Endothelial cell of umbilical vein (primary cell): ENCODE measurements around the gene AUTS2. TPM values are rescaled to one million over a fixed set of nuclear protein-coding genes. Genes with fewer than 3 reads are reported as not detected.

ENCODE experiments used
- BruUV-seq: library from RNA; stranded (reverse); fragments of 400-500 nt; replicated peaks from 2 replicates; lab custom pipeline; 2021; lab: Mats Ljungman, UMichigan
- CTCF ChIA-PET: fragments of 300-600, 350-600 bp; sonication (Branson Sonifier 250); formaldehyde crosslinking; loops from one replicate; lab custom pipeline; 2021; ENCODE audit warnings: antibody characterized with exemption, inconsistent platforms; lab: Charles Lee
- POLR2A ChIA-PET: fragments of 300-600, 350-600 bp; sonication (Branson Sonifier 250); formaldehyde crosslinking; loops from one replicate; lab custom pipeline; 2021; ENCODE audit warnings: antibody characterized with exemption, inconsistent platforms; lab: Charles Lee
- DNase-seq: peaks from one replicate; pipeline ENCODE4 v3.0.0-alpha.2; 2011; ENCODE audit warnings: low read depth, low spot score
- FAIRE-seq: peaks from 2 replicates; lab custom pipeline; 2011; peaks lifted over from hg19 to GRCh38; lab: Jason Lieb, UNC
- H2AFZ ChIP-seq: 2 replicates; pipeline ENCODE4 v1.6.0; 2012; ENCODE audit warnings: low read depth, low read length, control low read depth, inconsistent platforms
- H3K27ac ChIP-seq: 2 replicates; pipeline ENCODE4 v1.5.1; 2011; ENCODE audit warnings: low read depth, mild to moderate bottlenecking, control low read depth, low read length, moderate library complexity; ENCODE audit not compliant: insufficient read depth
- H3K27me3 ChIP-seq, 2 experiments: 2 replicates each; pipeline versions ENCODE4 v1.6.0 to v1.6.1; 2011; ENCODE audit warnings: low read length in 2 of 2, mixed read lengths in 1 of 2; ENCODE audit not compliant: control insufficient read depth in 2 of 2, insufficient read depth in 2 of 2
- H3K36me3 ChIP-seq, 2 experiments: 2 replicates in 1 of 2; 3 replicates in 1 of 2; pipeline ENCODE4 v1.5.1; 2011; ENCODE audit warnings: low read length in 2 of 2, mild to moderate bottlenecking in 1 of 2, moderate library complexity in 1 of 2; ENCODE audit not compliant: control insufficient read depth in 2 of 2, insufficient read depth in 2 of 2; ENCODE audit errors: extremely low read depth in 1 of 2
- H3K4me1 ChIP-seq: 3 replicates; pipeline ENCODE4 v1.5.1; 2011; ENCODE audit warnings: mild to moderate bottlenecking, low read length; ENCODE audit not compliant: control insufficient read depth, insufficient read depth; ENCODE audit errors: extremely low read depth
- H3K4me2 ChIP-seq: 2 replicates; pipeline ENCODE4 v1.6.1; 2011; ENCODE audit warnings: low read length, control low read depth, mixed read lengths; ENCODE audit not compliant: insufficient read depth
- H3K4me3 ChIP-seq, 3 experiments: fragments of 200-600 bp in 1 of 3; sonication (generic), shearing (Covaris generic) in 1 of 3; replicated peaks in 1 of 3; 2 replicates each; pipeline ENCODE4 v1.5.1; 2011 to 2016; ENCODE audit warnings: control low read depth in 3 of 3, low read length in 3 of 3, mild to moderate bottlenecking in 2 of 3, inconsistent platforms in 1 of 3, low read depth in 1 of 3, moderate library complexity in 1 of 3; ENCODE audit not compliant: insufficient read depth in 1 of 3
- H3K79me2 ChIP-seq: 2 replicates; pipeline ENCODE4 v1.6.0; 2012; ENCODE audit warnings: low read length, inconsistent platforms; ENCODE audit not compliant: control insufficient read depth, insufficient read depth
- H3K9ac ChIP-seq: replicated peaks from 2 replicates; pipeline ENCODE3; 2011; ENCODE audit warnings: low read length, control low read depth; ENCODE audit not compliant: insufficient read depth; ENCODE audit errors: extremely low read depth
- H3K9me1 ChIP-seq: replicated peaks from 3 replicates; pipeline ENCODE4 v1.6.0; 2011; ENCODE audit warnings: mild to moderate bottlenecking, low read length; ENCODE audit not compliant: control insufficient read depth, insufficient read depth; ENCODE audit errors: extremely low read depth
- H3K9me3 ChIP-seq: replicated peaks from 2 replicates; pipeline ENCODE4 v1.5.1; 2012; ENCODE audit warnings: low read length, inconsistent platforms; ENCODE audit not compliant: control insufficient read depth, insufficient read depth
- H4K20me1 ChIP-seq: replicated peaks from 2 replicates; pipeline ENCODE3; 2011; ENCODE audit warnings: mild to moderate bottlenecking, low read length; ENCODE audit not compliant: control insufficient read depth, insufficient read depth; ENCODE audit errors: extremely low read depth
- FOS ChIP-seq: IDR thresholded peaks from 2 replicates; pipeline ENCODE4 v1.6.1; 2011; ENCODE audit warnings: mild to moderate bottlenecking, low read length, moderate library complexity, borderline replicate concordance; ENCODE audit not compliant: insufficient read depth
- GATA2 ChIP-seq: IDR thresholded peaks from 2 replicates; pipeline ENCODE4 v1.7.0; 2011; ENCODE audit warnings: low read depth, mild to moderate bottlenecking, moderate library complexity, mixed read lengths, low read length; ENCODE audit not compliant: insufficient read length, insufficient read depth
- JUN ChIP-seq: IDR thresholded peaks from 2 replicates; pipeline ENCODE4 v1.6.1; 2011; ENCODE audit warnings: borderline replicate concordance, low read depth; ENCODE audit not compliant: insufficient read length, insufficient read depth
- POLR2A ChIP-seq: IDR thresholded peaks from 2 replicates; pipeline ENCODE4 v1.6.1; 2012; ENCODE audit warnings: low read depth, mild to moderate bottlenecking, control low read depth, low read length
- POLR2AphosphoS5 ChIP-seq: IDR thresholded peaks from 2 replicates; pipeline ENCODE4 v1.6.1; 2012; ENCODE audit warnings: low read depth, mild to moderate bottlenecking, control low read depth, low read length, moderate library complexity; ENCODE audit not compliant: insufficient read depth
- dilution Hi-C: fragments of 300-500 bp; cut with MboI; formaldehyde crosslinking; loops from one replicate; pipeline ENCODE4 v1.15.0; 2019; ENCODE audit warnings: low sequenced_read_pairs; ENCODE audit not compliant: extremely low pct_ligation_motif_present
- intact Hi-C: fragments of 100-400 bp; cut with micrococcal nuclease; formaldehyde crosslinking; loops from one replicate; pipeline ENCODE4 v1.10.0; 2022
- polyA plus RNA-seq, 4 experiments: library from polyadenylated mRNA; depleted of rRNA in 3 of 4; stranded (reverse) in 3 of 4; unstranded in 1 of 4; fragments of >200 nt; gene quantifications; 2 replicates each; pipeline versions ENCODE4 v1.2.1 to v1.2.3, GENCODE V29; 2011 to 2012; ENCODE audit warnings: missing spikeins in 1 of 4
- total RNA-seq: library from RNA; stranded (reverse); gene quantifications from 2 replicates; pipeline ENCODE4 v1.2.3, GENCODE V29; 2021

Gene AUTS2
- total and polyA plus RNA-seq, 2 donors (not counting 3 experiments of a cell fraction or from before 2014, with no cell fraction given): 0.59 to 8.0 TPM

- POLR2A ChIA-PET: no interaction called here
- intact Hi-C loops: loop anchor here (10.0 kb wide), 2 partner anchors 504 to 1036 kb away; no protein-coding TSS in a partner anchor
- CTCF ChIA-PET: no interaction called here
Measured at GRCh38 chr7:70699271-70699670, 1101.0 kb downstream of the AUTS2 start.

GRCh38 chr7:70700055-70700940 lies 1102.0 kb downstream of the AUTS2 start:
- TF ChIP-seq FOS: no peak
- Histone ChIP-seq H3K9me1 (no peaks in the 10 kb centered on the region), H3K9me3 (no peaks in the 10 kb centered on the region), H3K79me2 (no peaks in the 10 kb centered on the region), H3K4me3 (no peak overlapping the region), H3K9ac (no peak overlapping the region), H3K36me3 (no peaks in the 10 kb centered on the region), H3K27ac (no peak overlapping the region), H3K4me2 (no peak overlapping the region), H2AFZ (no peak overlapping the region), H3K27me3 (peaks cover 12 to 14% of the 10 kb centered on the region in 2 experiments), H4K20me1 (no peaks in the 10 kb centered on the region), H3K4me1 (peaks cover 2% of the 10 kb centered on the region)
- ChIA-PET POLR2A (no interaction called here), CTCF (no interaction called here)
- intact Hi-C loops: no loop called here
- BruUV-seq: no TSS peak
- FAIRE-seq: no peak
- no peak for DNase-seq
- dilution Hi-C loops: no loop called here

More at GRCh38 chr7:70699271-70699670, 1101.0 kb downstream of the AUTS2 start:
- Histone ChIP-seq H3K9me1 (no peaks in the 10 kb centered on the region), H3K9ac (no peak overlapping the region), H3K79me2 (no peaks in the 10 kb centered on the region), H3K4me2 (no peak overlapping the region), H3K27ac (no peak overlapping the region), H3K4me1 (no peaks in the 10 kb centered on the region), H2AFZ (no peak overlapping the region), H3K36me3 (no peaks in the 10 kb centered on the region), H3K4me3 (no peak overlapping the region), H3K27me3 (peaks cover 15% of the 10 kb centered on the region in 2 experiments), H3K9me3 (no peaks in the 10 kb centered on the region), H4K20me1 (no peaks in the 10 kb centered on the region)
- TF ChIP-seq POLR2A (no peak), POLR2AphosphoS5 (no peak), GATA2 (no peak), JUN (no peak)
- BruUV-seq: no TSS peak
- dilution Hi-C loops: no loop called here
- no peak for FAIRE-seq
- no peak for DNase-seq
